HFF-Myc (cell line): Measurements from ENCODE around the gene SNCB.
A peak's percentile ranks its signal among the peaks of the same experiment; 100 is the strongest.

ENCODE experiments used
- DNase-seq: peaks from one replicate; pipeline ENCODE4 v3.0.0-alpha.2; 2011; ENCODE audit warnings: low read depth; ENCODE audit errors: extremely low read depth
- H3K4me3 ChIP-seq: replicated peaks from 2 replicates; pipeline ENCODE4 v1.5.1; 2011; ENCODE audit warnings: low read depth, mild to moderate bottlenecking, control low read depth, low read length
- TF ChIP-seq, protein P1 (sequence below): IDR thresholded peaks from 2 replicates; pipeline ENCODE4 v1.5.1; 2012; ENCODE audit warnings: mild to moderate bottlenecking, low read depth, low read length, control low read depth; ENCODE audit errors: missing control alignments

SNCB gene

DNA sequence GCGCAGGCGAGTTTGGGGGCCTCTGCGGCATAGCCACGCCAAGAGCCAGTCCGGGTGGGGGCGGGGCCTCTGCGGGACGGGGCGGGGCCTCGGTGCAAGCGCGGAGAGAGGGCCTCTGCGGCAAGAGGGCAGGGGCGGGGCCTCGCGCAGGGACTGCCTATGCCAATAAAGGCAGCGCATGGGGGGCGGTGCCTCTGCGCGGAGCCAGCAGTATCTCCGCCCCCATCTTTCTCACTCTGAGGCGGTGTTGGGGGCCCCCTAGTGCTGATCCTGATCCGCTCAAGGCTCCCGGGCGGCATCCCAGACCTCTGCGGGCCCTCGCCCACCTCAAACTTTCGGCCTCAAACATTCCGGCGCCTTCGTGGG lies 11.1 kb downstream of the SNCB start:
- DNase-seq: peak; percentile 50
- no peak overlapping the region for H3K4me3 ChIP-seq
- TF ChIP-seq, protein P1, sequence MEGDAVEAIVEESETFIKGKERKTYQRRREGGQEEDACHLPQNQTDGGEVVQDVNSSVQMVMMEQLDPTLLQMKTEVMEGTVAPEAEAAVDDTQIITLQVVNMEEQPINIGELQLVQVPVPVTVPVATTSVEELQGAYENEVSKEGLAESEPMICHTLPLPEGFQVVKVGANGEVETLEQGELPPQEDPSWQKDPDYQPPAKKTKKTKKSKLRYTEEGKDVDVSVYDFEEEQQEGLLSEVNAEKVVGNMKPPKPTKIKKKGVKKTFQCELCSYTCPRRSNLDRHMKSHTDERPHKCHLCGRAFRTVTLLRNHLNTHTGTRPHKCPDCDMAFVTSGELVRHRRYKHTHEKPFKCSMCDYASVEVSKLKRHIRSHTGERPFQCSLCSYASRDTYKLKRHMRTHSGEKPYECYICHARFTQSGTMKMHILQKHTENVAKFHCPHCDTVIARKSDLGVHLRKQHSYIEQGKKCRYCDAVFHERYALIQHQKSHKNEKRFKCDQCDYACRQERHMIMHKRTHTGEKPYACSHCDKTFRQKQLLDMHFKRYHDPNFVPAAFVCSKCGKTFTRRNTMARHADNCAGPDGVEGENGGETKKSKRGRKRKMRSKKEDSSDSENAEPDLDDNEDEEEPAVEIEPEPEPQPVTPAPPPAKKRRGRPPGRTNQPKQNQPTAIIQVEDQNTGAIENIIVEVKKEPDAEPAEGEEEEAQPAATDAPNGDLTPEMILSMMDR: peak; percentile 63

DNA sequence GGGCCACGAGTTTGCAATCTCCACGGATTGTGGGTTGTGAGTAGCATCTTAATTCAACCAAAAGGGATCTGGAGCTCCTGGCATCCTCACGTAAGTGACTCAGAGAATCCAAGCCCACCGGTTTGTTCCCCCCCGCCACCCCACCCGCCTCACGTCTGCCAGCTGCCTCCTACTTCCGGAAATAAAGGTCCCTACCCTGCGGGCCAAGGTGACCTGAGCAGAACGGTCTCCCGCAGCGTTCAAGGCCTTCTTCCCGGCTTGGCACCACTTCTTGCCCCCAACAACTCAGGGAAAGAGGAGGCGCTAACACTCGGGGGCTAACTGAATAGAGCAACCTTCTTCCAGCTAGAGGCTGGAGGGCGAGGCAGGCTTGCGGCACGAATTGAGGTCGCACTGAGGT lies 11.6 kb downstream of the SNCB start:
- no peak for DNase-seq
- TF ChIP-seq, protein P1: no peak
- H3K4me3 ChIP-seq: no peak overlapping the region

GRCh38 chr5:176616511-176616910 lies 13.8 kb downstream of the SNCB start:
- TF ChIP-seq, protein P1: no peak
- no peak overlapping the region for H3K4me3 ChIP-seq
- no peak for DNase-seq

- TF ChIP-seq, protein P1: no peak
- no peak overlapping the region for H3K4me3 ChIP-seq
Measured at GRCh38 chr5:176614805-176615478, 15.4 kb downstream of the SNCB start.

DNA sequence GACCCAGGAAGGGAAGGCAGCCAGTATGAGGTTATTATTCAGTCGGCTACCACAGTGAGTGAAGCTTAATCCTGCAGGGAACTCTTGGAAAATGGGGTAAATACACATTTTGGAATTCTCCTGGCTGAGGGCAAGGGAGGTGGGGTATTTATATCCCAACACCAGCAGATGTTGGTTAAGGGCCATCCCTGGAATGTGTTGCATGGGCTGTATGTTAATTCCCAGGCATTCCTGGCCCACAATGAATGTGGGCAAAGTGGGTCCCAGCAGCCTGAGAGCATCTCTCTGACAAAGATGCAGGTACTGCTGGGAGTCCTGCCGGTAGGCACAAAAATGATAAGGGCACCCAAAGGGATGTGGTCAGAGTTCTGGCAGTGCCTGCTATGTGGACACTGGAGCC lies 17.5 kb downstream of the SNCB start:
- no peak overlapping the region for H3K4me3 ChIP-seq
- TF ChIP-seq, protein P1: no peak
- DNase-seq: no peak

More at GRCh38 chr5:176614805-176615478, 15.4 kb downstream of the SNCB start:
- DNase-seq: no peak

DNA sequence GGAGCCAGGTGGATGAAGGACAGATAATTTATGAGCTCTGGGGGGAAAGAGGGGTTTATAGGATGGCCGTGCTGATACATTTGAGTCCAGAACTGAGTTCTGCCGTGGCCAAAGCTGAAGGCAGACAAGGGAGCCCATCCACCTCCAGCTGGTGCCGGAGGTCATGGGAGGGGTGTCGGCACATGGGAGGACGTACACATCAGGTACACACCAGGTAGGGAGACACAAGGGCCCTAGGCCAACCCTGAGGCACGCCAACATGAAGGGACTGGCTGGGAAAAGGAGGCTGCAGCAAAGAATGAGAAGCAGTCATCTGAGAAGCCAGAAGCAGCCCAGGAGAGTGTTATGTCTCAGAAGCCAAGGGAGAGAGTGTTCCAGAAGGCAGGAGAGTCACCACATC lies 18.3 kb downstream of the SNCB start:
- TF ChIP-seq, protein P1: no peak
- no peak for DNase-seq

DNA sequence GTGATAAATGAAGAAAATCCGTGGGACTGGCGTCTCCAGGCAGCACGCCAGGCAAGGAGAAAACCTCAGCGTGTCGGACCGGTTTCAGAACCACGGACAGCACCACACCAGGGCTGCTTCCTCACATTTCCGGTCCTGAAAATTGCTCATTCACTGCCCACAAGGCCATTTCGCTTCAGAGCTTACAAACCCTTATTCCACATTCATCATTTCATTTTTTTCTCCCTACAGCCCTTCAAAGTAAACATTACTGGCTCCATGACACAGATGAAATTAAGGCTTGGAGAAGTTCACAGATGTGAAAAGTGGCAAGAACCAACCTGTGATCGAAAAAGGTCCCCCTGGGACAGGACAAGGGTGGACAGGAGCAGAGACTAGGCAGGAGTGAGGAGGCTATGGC lies 18.9 kb downstream of the SNCB start:
- TF ChIP-seq, protein P1: no peak
- H3K4me3 ChIP-seq: no peak overlapping the region
- DNase-seq: peak; percentile 72

More for the DNA sequence above, 18.3 kb downstream of the SNCB start:
- H3K4me3 ChIP-seq: no peak overlapping the region
